Frontal cortex (tissue), 4 donors: Measurements from ENCODE around the gene LAMB3. TPM values are rescaled to one million over a fixed set of nuclear protein-coding genes. Genes with fewer than 3 reads are reported as not detected.

Experiments
- DNase-seq, 2 donors: peaks; one replicate each; pipeline ENCODE4 v3.0.0; 2012; ENCODE audit warnings: low spot score in 2 of 2
- FAIRE-seq: peaks from 2 replicates; lab custom pipeline; 2012; peaks lifted over from hg19 to GRCh38; lab: Jason Lieb, UNC
- total RNA-seq: library from RNA; depleted of rRNA; stranded (reverse); fragments of >200 nt; gene quantifications from one replicate; pipeline ENCODE4 v1.2.3, GENCODE V29; 2014
- donor health status: control.
- donor health status: control.
- donor health status: control.

Gene LAMB3
- total RNA-seq, 1 donor from 2014 or later: 0.82 TPM

GRCh38 chr1:209607102-209607794 is 45.0 kb downstream of the LAMB3 start:
- DNase-seq (no peak), FAIRE-seq (no peak)

DNA sequence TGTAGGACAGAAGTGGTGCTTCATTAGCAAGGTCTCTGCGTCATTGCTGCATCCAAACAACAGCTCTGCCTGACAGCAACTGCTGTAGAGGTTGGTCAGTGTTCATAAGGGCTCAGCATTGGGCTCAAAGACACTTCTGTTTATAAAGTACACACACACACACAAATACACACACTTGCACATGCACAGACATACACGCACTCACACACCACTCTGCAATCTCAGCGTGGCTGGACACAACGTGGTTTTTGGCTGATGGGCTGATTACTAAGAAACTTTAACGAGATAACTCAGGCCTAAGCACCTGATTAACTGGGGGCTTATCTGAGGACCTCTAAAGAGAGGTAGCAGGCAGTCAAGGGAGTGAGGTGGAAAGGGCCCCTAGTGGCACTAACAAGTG is 48.3 kb downstream of the LAMB3 start:
- DNase-seq (no peak), FAIRE-seq (no peak)

DNA sequence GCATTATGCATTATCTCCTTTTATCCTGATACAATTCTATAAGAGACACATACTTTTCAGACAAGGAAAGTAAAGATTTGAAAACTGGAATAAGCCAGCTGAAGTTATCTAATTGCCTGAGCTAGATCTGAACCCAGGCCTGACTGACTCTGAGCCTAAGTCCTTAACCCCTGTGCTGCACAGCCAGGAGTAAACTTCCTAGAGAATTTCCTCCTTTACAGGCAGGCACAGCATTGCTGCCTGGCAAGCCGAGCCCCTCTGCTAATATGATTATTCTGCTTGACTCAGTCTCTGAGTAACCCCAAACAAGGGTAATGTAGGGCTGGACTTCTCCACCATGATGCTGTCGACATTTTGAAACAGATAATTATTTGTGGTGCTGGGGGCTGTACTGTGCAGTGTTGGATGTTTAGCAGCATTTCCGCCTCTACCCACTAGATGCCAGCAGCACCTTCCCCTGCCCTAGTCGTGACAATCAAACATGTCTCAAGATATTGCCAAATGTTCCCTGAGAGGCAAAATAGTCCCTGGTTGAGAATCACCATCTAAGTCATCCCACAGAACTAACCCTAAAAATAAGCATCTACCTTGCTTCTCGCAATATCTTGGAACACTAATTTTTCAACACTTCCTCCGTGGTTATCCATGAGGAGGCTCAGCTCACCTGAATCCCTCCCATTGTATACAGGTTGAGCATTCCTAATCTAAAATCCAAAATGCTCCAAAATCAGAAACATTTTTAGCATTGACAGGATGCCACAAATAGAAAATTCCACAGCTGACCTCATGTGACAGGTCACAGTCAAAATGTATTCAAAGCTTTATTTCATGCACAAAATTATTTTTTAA is 50.2 kb downstream of the LAMB3 start:
- FAIRE-seq: no peak
- peak in 1 of 2 donors; percentile 34 for DNase-seq

DNA sequence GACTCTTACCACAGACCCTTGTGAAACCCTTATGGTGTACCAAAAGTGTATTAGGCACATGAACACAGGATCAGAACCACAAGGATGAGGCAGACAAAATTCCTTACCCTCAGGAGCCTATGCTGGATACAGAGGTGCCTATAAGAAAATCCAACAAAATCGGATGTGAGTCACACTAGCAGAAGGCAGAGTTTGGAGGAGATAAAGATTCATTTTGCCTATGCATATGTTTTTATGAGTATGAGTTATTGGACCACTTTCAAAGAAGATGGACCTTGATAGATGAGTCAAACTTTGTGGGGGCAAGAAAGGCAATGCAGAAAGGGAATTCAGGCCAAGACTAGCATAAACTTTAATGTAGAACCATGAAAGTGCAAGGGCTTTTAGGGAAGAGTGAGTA is 51.7 kb downstream of the LAMB3 start:
- no peak for FAIRE-seq
- DNase-seq: no peak

GRCh38 chr1:209598227-209598626 is 54.0 kb downstream of the LAMB3 start:
- DNase-seq (no peak), FAIRE-seq (no peak)

DNA sequence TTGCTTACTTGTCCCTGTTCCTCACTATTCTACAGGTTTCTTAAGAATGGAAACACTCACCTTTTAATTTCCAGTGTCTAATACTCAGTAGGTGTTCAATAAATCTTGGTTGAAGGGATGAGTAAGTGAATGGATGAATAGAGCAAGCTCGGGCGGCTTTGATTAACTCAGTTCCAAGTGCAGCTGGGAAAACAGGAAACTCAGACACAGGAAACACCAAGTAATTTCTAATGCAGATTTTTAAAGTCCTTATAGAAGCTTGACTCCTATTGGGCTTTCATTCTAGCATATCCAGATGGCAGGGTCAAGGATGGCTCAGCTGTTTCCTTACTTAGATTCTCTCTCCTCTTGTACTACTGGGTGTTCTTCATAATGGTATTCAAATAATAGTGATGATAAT is 54.7 kb downstream of the LAMB3 start:
- no peak for DNase-seq
- FAIRE-seq: no peak

DNA sequence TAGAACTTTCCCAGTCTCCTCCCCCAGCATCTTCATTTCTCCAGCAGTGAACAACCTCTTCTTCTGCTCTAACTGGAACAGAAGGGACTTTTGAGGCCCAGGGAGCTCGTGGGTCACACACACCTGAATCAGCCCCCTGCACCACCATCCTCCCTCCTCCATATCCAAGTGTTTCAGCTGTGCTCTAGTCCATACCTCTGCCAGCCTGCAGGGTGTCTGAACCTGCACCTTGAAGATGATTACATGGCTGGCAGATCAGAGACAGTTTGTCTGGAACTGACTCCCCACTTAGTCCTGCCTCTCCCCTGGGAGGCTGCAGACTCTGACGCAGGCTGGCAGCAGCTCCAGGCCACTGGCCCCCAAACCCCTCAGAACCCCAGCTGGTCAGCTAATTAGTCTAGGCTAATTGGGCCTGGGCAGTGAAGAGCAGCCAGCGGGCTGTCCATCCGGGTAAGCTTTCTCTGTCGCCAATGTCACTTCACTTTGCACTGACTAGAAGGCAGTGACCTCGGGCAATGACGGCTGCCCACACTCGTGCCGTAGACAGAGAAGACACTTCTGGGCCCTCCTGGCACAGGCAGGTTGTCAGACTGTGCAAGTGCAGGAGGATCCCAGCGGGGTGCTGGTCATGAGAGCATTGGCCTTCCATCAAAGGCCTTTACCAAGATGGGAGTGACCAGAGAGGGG is 56.5 kb downstream of the LAMB3 start:
- DNase-seq (no peak), FAIRE-seq (no peak)

DNA sequence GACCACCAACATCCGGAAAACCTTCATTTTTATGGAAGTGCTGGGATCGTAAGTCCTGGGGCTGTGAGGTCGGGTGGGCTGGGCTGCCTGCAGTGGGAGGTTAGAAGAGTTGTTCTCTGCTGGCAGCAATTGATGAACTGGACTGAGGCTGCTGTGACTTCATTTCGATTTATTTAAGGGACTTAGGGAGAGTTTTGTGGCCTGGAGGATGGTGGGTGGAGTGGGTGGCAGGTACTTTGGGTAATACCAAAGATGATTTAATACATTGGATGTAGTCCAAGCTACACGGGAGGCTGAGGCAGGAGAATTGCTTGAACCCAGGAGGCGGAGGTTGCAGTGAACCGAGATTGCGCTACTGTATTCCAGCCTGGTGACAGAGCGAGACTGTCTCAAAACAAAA is 57.2 kb downstream of the LAMB3 start:
- DNase-seq: no peak
- FAIRE-seq: no peak

GRCh38 chr1:209594440-209594839 is 57.8 kb downstream of the LAMB3 start:
- FAIRE-seq (no peak), DNase-seq (no peak)

DNA sequence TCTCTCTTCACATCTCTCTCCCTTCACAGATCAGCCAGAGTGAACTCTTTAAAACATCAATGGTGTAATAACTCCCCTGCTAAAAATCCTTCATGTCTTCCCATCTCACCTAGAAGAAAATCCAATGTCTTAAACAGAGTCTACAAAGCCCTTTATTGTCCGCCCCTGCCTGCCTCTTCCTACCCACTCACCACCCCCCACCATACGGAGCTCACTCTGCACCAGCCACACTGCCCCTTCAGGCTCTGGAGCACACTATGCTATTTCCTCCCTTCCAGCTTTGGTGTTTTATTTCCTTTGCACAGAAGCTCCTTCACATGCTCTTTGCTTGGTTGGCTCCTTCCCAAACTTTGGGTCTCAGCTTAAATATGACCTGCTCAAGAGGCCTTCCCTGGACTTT is 58.5 kb downstream of the LAMB3 start:
- FAIRE-seq (no peak), DNase-seq (no peak)

DNA sequence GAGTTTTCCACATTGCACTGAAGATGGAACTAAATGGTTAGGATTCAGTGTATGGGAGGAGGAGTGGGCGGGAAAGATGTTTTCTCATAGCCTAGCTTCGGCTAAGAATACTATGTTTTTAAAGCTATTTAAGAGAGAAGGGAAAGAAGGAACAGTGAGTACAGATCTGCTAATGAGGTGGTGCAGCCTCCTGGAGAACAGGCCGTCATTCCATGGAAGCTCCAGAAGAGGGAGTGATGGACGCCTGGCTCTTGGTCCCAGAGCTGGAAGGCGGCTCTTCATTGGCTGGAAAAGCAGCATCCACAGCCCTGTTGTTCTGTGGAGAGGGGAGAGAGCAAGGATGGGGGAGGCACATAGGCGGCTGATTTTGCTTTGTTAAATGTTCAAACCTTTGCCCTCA is 61.8 kb downstream of the LAMB3 start:
- DNase-seq (no peak), FAIRE-seq (no peak)

DNA sequence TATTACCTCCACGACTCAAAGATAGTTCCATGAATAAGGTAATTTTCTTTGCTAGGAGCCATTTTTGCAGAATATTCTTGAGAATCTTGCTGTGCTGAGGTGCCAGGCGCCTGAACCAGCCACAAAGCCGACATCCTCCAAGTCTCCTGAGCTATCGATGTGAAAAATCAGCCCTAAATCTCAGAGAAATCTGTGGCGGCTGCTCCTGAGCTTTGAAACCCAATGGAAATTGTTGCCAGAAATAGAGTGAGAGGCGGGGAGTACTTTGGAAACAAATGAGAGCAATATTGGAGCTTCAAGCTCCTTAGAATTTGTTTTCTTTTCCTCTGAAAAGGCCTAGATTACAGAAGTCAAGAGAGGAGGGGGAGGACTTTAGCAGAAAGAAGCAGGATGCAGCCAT is 62.4 kb downstream of the LAMB3 start:
- FAIRE-seq: no peak
- no peak for DNase-seq

- no peak for DNase-seq
- FAIRE-seq: no peak
Measured at GRCh38 chr1:209589440-209589839, 62.8 kb downstream of the LAMB3 start.

DNA sequence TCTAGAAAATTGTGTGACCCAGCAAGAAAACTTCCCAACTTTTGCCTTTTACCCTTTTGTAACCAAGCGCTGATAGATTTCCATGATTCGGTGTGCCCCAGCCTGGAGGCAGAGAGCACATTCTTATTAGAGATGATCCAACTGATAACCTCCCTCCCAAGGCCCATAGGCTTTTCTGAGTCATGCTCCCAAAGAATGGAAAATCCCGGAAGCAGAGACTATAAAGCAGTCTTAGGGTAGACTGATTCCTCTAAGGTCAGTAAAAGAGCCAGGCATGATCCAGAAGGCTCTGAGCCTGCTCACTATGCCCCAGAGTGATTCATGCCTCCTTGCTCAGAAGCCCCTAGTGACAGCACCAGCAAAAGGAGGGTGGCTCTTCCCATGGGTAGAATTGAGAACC is 64.4 kb downstream of the LAMB3 start:
- DNase-seq (no peak), FAIRE-seq (no peak)

- DNase-seq: no peak
Measured at GRCh38 chr1:209586221-209586740, 65.9 kb downstream of the LAMB3 start.

DNA sequence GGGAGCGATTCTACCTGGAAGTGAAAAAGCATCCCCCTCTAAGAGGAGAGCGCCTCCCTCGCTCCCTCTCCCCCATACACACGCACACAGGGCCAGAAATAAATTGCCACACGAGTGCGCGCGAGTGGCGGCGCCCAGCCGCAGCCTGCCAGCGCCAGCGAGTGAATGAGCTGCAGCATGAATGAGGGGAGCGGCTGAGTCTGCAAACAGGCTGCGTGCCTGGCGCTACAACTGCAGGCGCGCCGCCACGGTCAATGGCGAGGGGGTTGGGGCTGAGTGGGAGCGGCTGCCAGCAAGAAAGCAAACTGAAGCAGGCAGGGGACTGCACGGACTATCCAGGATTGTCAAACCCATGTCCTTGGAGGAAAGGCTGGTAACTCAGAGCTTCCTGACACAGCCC is 66.6 kb downstream of the LAMB3 start:
- DNase-seq (peak; percentile 37 to 64), FAIRE-seq (no peak)

More at GRCh38 chr1:209586221-209586740, 65.9 kb downstream of the LAMB3 start:
- FAIRE-seq: no peak

DNA sequence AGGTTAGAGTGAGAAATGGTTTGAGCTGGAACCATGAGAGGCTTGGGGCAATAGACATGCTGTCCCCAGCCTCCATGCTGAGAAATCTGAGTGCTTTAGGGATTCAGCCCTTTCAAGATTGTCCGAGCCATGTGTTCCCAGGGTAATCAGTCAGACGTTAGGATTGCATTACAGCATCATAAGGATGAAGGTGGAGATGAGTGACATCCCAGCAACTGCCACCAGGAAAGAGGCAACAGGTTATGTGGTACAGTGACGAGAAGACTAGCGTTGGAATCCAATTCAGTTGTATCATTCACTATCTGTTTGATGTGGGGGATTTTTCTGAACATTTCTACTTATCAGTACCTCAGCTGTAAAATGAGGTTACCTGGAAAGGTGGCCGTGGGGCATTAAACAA is 67.0 kb downstream of the LAMB3 start:
- FAIRE-seq: no peak
- no peak for DNase-seq

DNA sequence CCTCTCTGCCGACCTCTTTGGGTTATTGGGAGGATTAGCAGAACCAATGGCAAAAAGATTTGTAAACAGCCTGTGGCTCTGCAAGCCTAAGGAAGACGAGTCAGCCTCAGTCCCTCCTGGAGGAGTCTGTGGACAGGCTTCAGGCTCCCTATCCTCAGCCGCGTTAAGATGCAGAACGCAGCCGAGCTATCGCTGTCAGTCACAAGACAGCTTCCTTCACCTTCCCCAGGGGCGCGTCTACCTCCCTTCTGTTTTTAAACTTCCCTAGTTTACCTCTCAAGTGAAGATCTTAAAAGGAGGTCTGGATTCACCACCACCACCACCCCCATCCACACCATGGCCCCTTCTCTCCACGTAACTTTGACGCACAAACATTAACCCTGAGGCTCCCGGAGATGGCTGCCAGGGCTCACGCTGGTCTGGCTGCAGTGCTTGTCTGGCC is 68.0 kb downstream of the LAMB3 start:
- FAIRE-seq (no peak), DNase-seq (no peak)

DNA sequence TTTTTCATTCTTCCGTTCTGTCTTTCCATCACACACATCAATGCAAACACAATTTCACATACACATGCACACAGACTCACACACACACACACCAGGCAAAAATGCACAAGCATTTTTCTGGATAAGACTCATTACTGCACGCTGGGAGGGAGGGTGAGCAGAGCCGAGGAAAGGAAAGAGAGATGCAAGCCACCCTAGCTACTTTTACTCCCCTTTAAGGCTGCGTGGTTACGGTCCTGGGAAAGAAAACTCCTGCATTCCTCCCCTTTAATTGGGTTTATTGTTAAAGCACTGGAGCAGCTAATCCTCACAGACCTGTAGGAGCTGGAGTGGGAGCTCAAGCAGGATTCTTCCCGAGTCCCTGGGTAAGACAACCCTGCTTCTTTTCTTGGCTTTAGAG is 68.8 kb downstream of the LAMB3 start, which contains the start of gene CAMK1G:
Gene CAMK1G (plus strand): TSS at position 307 of the 400 bp plus-strand sequence. CDS start 11,270 bp downstream, outside the sequence.
- DNase-seq (peak in 1 of 2 donors; percentile 37), FAIRE-seq (no peak)

- FAIRE-seq: no peak
- DNase-seq: no peak
Measured at GRCh38 chr1:209580577-209580976, 71.6 kb downstream of the LAMB3 start.
